CD8-positive, alpha-beta memory T cell (primary cell): ENCODE data around the gene RBM25. TPM values are rescaled to one million over a fixed set of nuclear protein-coding genes. Genes with fewer than 3 reads are reported as not detected.
"Not testable (repeated sequence)": the region's sequence is repeated elsewhere in the genome, so short reads cannot be mapped to it uniquely, and the experiment has no call there.

Source experiments
- CTCF ChIA-PET: fragments of 350-600 bp; sonication (Branson Sonifier 250); formaldehyde crosslinking; loops from one replicate; lab custom pipeline; 2021; ENCODE audit warnings: antibody characterized with exemption; lab: Charles Lee
- POLR2A ChIA-PET: fragments of 350-600 bp; sonication (Branson Sonifier 250); formaldehyde crosslinking; loops from one replicate; lab custom pipeline; 2021; ENCODE audit warnings: antibody characterized with exemption; lab: Charles Lee
- DNase-seq, 5 donors: peaks; one replicate each; pipeline versions ENCODE4 v3.0.0 to v3.0.0-alpha.2; 2020 to 2022; ENCODE audit warnings: mixed read lengths in 1 of 5
- H3K27ac ChIP-seq: one replicate; pipeline ENCODE4 v1.7.0; 2013; ENCODE audit warnings: low read depth, mild to moderate bottlenecking, low read length, moderate library complexity
- H3K27me3 ChIP-seq: 2 replicates; pipeline ENCODE4 v1.7.0; 2013; ENCODE audit warnings: low read length, mild to moderate bottlenecking; ENCODE audit not compliant: insufficient read depth, poor library complexity, severe bottlenecking
- H3K36me3 ChIP-seq: 2 replicates; pipeline ENCODE4 v1.7.0; 2013; ENCODE audit warnings: mild to moderate bottlenecking, low read length, moderate library complexity; ENCODE audit not compliant: insufficient read depth
- H3K4me1 ChIP-seq: 2 replicates; pipeline ENCODE4 v1.7.0; 2013; ENCODE audit warnings: mild to moderate bottlenecking, low read length, moderate library complexity; ENCODE audit not compliant: insufficient read depth
- H3K4me3 ChIP-seq: 2 replicates; pipeline ENCODE4 v1.7.0; 2013; ENCODE audit warnings: mild to moderate bottlenecking, low read length
- H3K9me3 ChIP-seq: 2 replicates; pipeline ENCODE4 v1.7.0; 2013; ENCODE audit warnings: mild to moderate bottlenecking, low read length
- H3K27ac Mint-ChIP-seq, 8 donors: one replicate each; pipeline ENCODE4 v1.8.0; 2020 to 2021; ENCODE audit warnings: mixed read lengths in 8 of 8, mild to moderate bottlenecking in 6 of 8, inconsistent platforms in 3 of 8, moderate library complexity in 3 of 8
- H3K27me3 Mint-ChIP-seq, 2 donors: one replicate each; pipeline ENCODE4 v1.8.0; 2020 to 2021; ENCODE audit warnings: mixed read lengths in 2 of 2, mild to moderate bottlenecking in 1 of 2, moderate library complexity in 1 of 2
- H3K36me3 Mint-ChIP-seq, 3 donors: one replicate each; pipeline ENCODE4 v1.8.0; 2020 to 2021; ENCODE audit warnings: mixed read lengths in 3 of 3, inconsistent platforms in 1 of 3, mild to moderate bottlenecking in 1 of 3
- H3K4me1 Mint-ChIP-seq, 3 donors: one replicate each; pipeline ENCODE4 v1.8.0; 2020 to 2021; ENCODE audit warnings: mixed read lengths in 3 of 3, inconsistent platforms in 1 of 3, mild to moderate bottlenecking in 1 of 3
- H3K4me3 Mint-ChIP-seq, 7 donors: one replicate each; pipeline ENCODE4 v1.8.0; 2020 to 2021; ENCODE audit warnings: mixed read lengths in 7 of 7, mild to moderate bottlenecking in 6 of 7, moderate library complexity in 4 of 7, inconsistent platforms in 2 of 7
- H3K9me3 Mint-ChIP-seq, 5 donors: one replicate each; pipeline ENCODE4 v1.8.0; 2020 to 2022; ENCODE audit warnings: mixed read lengths in 5 of 5, mild to moderate bottlenecking in 3 of 5, moderate library complexity in 2 of 5, inconsistent platforms in 1 of 5
- polyA plus RNA-seq: library from polyadenylated mRNA; unstranded; fragments of 300-500 nt; fragmentation: Illumina TruSeq; gene quantifications from one replicate; pipeline ENCODE4 v1.2.3, GENCODE V29; 2021
- total RNA-seq, 2 experiments: library from RNA; stranded (reverse); gene quantifications; one replicate each; pipeline ENCODE4 v1.2.3, GENCODE V29; 2021

RBM25 gene
- total and polyA plus RNA-seq, 3 experiments from 2014 or later, result 67.0 to 99.2 (median 96.5) TPM

DNA sequence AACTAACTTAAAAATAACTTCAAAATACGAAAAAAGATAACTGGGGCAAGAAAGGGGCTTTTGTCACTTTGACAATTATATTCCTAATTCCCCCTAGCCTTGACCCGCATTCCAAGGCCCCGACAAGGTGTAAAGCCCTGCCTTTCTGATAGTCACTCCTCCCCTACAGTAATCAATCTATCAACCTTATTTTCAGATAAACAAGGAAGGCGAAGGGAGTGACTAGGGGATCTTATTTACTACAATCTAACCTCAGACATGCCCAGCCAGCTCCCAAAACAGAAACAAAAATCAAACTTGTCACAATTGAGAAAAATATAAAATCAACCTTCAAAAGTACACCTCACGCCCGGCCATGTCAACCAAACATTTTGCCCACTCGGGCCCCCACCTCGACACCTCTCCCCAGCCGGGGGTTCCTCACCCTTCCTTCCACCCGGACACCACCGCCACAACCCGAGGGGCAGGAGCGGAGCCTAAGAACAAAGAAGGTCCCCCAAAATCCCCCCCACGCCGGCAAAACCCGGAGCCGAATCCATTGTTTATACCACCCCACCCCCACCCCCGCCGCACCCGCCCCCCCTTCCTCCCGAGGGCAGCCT, 32.0 kb upstream of the RBM25 start:
- peak in 1 of 5 donors; percentile 4 for DNase-seq
- peaks cover 6 to 37% (median 18%) of the 10 kb centered on the region in 3 donors for H3K36me3 Mint-ChIP-seq
- H3K27me3 Mint-ChIP-seq, result no peaks in the 10 kb centered on the region
- POLR2A ChIA-PET, result interaction anchor here (1.2 to 3.0 kb wide), 3 partner anchors 32 to 110 kb away, joined by 4 to 40 read pairs (median 4); partner anchors contain the start of genes DCAF4, PSEN1 and RBM25
- H3K4me1 Mint-ChIP-seq, result peaks cover 48 to 54% (median 52%) of the 10 kb centered on the region in 3 donors
- H3K27me3 ChIP-seq, result no peaks in the 10 kb centered on the region
- H3K27ac ChIP-seq, result no peak overlapping the region
- peak overlapping the region; percentile 94 for H3K4me3 ChIP-seq
- peaks cover 26% of the 10 kb centered on the region for H3K4me1 ChIP-seq
- no peaks in the 10 kb centered on the region for H3K9me3 Mint-ChIP-seq
- no peaks in the 10 kb centered on the region for H3K9me3 ChIP-seq
- CTCF ChIA-PET, result interaction anchor here (1.5 kb wide), 1 partner anchor 32 kb away, joined by 6 read pairs; the partner anchor contains the start of gene RBM25
- H3K27ac Mint-ChIP-seq, result peak overlapping the region in 7 of 8 donors; percentile 29 to 95 (median 88)
- H3K36me3 ChIP-seq, result peaks cover 11% of the 10 kb centered on the region
- peak overlapping the region; percentile 80 to 99 (median 93) for H3K4me3 Mint-ChIP-seq

DNA sequence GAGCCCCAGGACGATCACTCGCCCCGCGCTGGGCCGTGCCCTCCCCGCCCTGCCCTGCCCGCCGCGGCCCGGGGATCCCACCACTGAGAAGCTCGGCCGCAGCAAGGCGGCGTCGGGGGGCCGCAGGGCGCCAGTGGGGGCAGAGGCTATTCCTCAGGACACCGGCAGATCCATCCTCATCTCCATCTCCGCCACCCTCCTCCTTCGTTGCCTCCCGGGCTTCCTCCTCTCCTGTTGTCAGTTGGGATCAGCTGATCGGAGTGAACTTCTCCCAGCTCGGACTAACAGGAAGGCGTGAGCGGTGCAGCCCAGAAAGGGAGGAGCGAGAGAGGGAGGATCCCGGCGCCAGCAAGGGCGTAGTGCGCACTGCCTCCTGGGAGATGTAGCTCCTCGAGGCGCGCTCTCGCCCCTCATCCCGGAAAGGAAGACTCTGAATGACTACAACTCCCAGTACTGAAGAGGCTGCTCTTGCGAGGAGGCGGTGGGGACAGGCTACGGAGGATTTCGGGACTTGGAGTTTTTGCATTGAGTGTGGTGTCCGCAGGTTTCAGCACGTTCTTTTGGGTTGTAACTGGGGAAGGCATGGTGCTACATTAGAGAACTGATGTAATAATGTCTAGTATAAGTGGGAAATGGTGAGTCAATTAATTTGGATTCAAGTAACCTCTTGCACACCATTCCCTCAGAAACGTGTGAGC, 31.3 kb upstream of the RBM25 start, which contains the start of gene ZFYVE1:
TSS of gene ZFYVE1 (minus strand) at position 262 of the 698 bp plus-strand sequence. CDS start 2,598 bp downstream, outside the sequence.
- H3K9me3 ChIP-seq, result no peaks in the 10 kb centered on the region
- H3K4me3 ChIP-seq, result peak within 1 kb of the TSS; percentile 94
- CTCF ChIA-PET, result interaction anchor here (1.5 kb wide), 1 partner anchor 31 kb away, joined by 6 read pairs; the partner anchor contains the start of gene RBM25
- no peaks in the 10 kb centered on the region for H3K27me3 Mint-ChIP-seq
- H3K27ac Mint-ChIP-seq, result peak within 1 kb of the TSS; percentile 29 to 96 (median 92)
- POLR2A ChIA-PET, result interaction anchor here (0.9 to 3.0 kb wide), 4 partner anchors 22 to 109 kb away, joined by 4 to 40 read pairs (median 4); partner anchors contain the start of genes DCAF4, PSEN1 and RBM25
- no peaks in the 10 kb centered on the region for H3K9me3 Mint-ChIP-seq
- peaks cover 23% of the 10 kb centered on the region for H3K4me1 ChIP-seq
- H3K36me3 ChIP-seq, result peaks cover 11% of the 10 kb centered on the region
- H3K27me3 ChIP-seq, result no peaks in the 10 kb centered on the region
- peaks cover 41 to 47% (median 45%) of the 10 kb centered on the region in 3 donors for H3K4me1 Mint-ChIP-seq
- peak within 1 kb of the TSS; percentile 80 to 99 (median 98) for H3K4me3 Mint-ChIP-seq
- peaks cover 6 to 31% (median 12%) of the 10 kb centered on the region in 3 donors for H3K36me3 Mint-ChIP-seq
- peak within 1 kb of the TSS; percentile 48 for H3K27ac ChIP-seq
- DNase-seq, result peak; percentile 84 to 90 (median 86)

DNA sequence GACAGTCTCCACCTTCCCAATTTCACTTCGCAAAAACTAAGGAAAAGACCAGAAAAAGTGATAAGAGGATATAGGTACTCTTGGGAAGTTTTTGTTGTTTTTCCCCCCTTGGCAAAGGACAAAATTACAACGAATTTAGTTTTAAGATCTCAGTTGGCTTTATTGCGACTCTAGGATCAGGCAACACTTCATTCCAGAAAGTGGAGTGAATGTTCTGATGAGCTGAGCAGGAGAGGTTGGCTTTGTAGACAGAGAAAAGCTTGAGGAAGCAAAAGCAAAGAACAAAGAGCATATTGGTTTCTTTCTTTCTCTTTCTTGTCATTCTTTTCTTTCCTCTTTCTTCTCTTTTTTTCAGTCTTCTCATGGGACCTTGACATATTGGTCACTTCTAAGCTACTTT, 30.8 kb upstream of the RBM25 start:
- H3K9me3 Mint-ChIP-seq, result no peaks in the 10 kb centered on the region
- ChIA-PET CTCF (interaction anchor here (1.0 to 1.5 kb wide), 2 partner anchors 17 to 30 kb away, joined by 3 to 6 read pairs; partner anchors contain the start of gene RBM25), POLR2A (interaction anchor here (0.9 to 3.0 kb wide), 4 partner anchors 22 to 108 kb away, joined by 4 to 40 read pairs (median 4); partner anchors contain the start of genes DCAF4, PSEN1 and RBM25)
- no peak for DNase-seq
- Histone ChIP-seq H3K4me3 (peak overlapping the region; percentile 94), H3K4me1 (peaks cover 17% of the 10 kb centered on the region), H3K9me3 (no peaks in the 10 kb centered on the region), H3K27ac (peak overlapping the region; percentile 48), H3K36me3 (peaks cover 11% of the 10 kb centered on the region), H3K27me3 (no peaks in the 10 kb centered on the region)
- H3K36me3 Mint-ChIP-seq, result peaks cover 6 to 25% (median 11%) of the 10 kb centered on the region in 3 donors
- H3K27me3 Mint-ChIP-seq, result no peaks in the 10 kb centered on the region
- H3K4me1 Mint-ChIP-seq, result peaks cover 36 to 42% (median 40%) of the 10 kb centered on the region in 3 donors
- H3K27ac Mint-ChIP-seq, result peak overlapping the region in 6 of 8 donors; percentile 0 to 95 (median 84)
- peak overlapping the region; percentile 80 to 99 (median 98) for H3K4me3 Mint-ChIP-seq

DNA sequence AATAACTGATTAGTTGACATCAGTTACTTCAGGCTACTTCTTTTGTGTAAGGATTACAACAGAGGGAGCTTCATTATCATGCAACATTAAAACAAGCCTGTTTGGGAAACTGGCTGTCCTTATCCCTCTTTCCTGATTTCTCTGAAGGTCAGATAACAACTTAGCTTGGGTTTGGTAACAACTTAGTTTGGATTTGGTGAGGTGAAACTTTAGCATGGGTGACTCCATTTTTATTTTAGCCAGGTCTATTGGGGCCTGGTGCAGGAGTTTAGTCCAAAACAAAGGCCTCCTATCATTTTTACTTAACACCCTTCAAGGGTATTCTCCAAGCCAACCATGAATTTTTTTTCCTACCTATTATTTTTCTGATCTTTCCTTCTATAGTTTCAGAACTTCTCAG, 30.4 kb upstream of the RBM25 start:
- CTCF ChIA-PET, result interaction anchor here (1.0 kb wide), 1 partner anchor 17 kb away, joined by 3 read pairs; no protein-coding TSS in a partner anchor
- Mint-ChIP-seq H3K27me3 (no peaks in the 10 kb centered on the region), H3K27ac (peak overlapping the region in 1 of 8 donors; percentile 0), H3K4me3 (peak overlapping the region in 4 of 7 donors; percentile 11 to 98 (median 86)), H3K9me3 (no peaks in the 10 kb centered on the region), H3K36me3 (peaks cover 6 to 22% (median 9%) of the 10 kb centered on the region in 3 donors), H3K4me1 (peaks cover 33 to 38% (median 36%) of the 10 kb centered on the region in 3 donors)
- Histone ChIP-seq H3K27me3 (no peaks in the 10 kb centered on the region), H3K4me3 (no peak overlapping the region), H3K9me3 (no peaks in the 10 kb centered on the region), H3K36me3 (peaks cover 11% of the 10 kb centered on the region), H3K27ac (no peak overlapping the region), H3K4me1 (peaks cover 15% of the 10 kb centered on the region)
- DNase-seq, result no peak
- POLR2A ChIA-PET, result interaction anchor here (1.8 to 3.0 kb wide), 2 partner anchors 31 to 102 kb away, joined by 4 to 40 read pairs; partner anchors contain the start of genes DCAF4 and RBM25

DNA sequence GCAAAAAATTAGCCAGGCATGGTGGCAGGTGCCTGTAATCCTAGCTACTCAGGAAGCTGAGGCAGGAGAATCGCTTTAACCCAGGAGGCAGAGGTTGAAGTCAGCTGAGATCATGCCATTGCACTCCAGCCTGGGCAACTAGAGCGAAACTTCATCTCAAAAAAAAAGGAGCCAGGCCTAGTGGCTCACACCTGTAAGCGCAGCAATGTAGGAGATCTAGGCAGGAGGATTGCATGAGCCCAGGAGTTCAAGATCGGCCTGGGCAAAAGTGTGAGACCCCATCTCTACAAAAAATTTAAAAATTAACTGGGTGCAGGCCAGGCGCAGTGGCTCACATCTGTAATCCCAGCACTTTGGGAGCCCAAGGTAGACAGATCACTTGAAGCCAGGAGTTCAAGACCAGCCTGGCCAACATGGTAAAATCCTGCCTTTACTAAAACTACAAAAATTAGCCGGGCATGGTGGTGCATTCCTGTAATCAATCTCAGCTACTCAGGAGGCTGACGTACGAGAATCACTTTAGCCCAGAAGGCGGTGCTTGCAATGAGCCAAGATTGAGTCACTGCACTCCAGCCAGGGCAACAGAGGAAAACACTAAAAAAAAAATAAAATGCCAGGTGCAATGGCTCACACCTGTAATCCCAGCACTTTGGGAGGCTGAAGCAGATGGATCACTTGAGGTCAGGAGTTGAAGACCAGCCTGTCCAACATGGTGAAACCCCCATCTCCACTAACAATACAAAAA, 21.5 kb upstream of the RBM25 start:
- H3K4me1 ChIP-seq, H3K27me3 Mint-ChIP-seq, H3K9me3 ChIP-seq, H3K27ac Mint-ChIP-seq, H3K36me3 Mint-ChIP-seq, POLR2A ChIA-PET, H3K4me1 Mint-ChIP-seq, H3K36me3 ChIP-seq, H3K9me3 Mint-ChIP-seq, H3K4me3 Mint-ChIP-seq, H3K27ac ChIP-seq, H3K4me3 ChIP-seq, CTCF ChIA-PET, DNase-seq, H3K27me3 ChIP-seq: not testable (repeated sequence)

DNA sequence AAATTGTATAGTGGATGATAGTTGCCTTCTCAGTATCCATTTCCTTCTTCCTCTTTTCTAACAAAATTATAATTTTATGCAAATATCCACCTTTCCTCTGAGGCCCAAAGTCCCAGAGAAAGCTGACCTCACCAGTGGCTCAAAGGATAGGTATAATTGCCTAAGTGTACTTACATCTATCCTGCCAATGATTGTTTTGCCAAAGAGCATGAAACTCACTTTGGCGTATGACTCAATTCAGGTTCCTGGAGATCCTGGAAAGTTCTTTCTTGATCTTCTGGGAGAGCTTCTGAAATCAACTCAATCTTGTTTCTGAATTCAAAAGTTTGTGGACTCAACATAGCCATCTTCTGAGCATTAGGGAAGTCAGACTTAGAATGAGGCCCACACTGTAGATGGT, 10.5 kb upstream of the RBM25 start:
- Mint-ChIP-seq H3K36me3 (no peaks in the 10 kb centered on the region), H3K27me3 (no peaks in the 10 kb centered on the region), H3K4me1 (no peaks in the 10 kb centered on the region), H3K27ac (peak overlapping the region in 1 of 8 donors; percentile 17), H3K9me3 (no peaks in the 10 kb centered on the region), H3K4me3 (no peak overlapping the region)
- CTCF ChIA-PET, result no interaction called here
- no peak overlapping the region for H3K4me3 ChIP-seq
- DNase-seq, result no peak
- POLR2A ChIA-PET, result no interaction called here
- no peak overlapping the region for H3K27ac ChIP-seq
- H3K9me3 ChIP-seq, result no peaks in the 10 kb centered on the region
- no peaks in the 10 kb centered on the region for H3K4me1 ChIP-seq
- no peaks in the 10 kb centered on the region for H3K27me3 ChIP-seq
- H3K36me3 ChIP-seq, result no peaks in the 10 kb centered on the region

DNA sequence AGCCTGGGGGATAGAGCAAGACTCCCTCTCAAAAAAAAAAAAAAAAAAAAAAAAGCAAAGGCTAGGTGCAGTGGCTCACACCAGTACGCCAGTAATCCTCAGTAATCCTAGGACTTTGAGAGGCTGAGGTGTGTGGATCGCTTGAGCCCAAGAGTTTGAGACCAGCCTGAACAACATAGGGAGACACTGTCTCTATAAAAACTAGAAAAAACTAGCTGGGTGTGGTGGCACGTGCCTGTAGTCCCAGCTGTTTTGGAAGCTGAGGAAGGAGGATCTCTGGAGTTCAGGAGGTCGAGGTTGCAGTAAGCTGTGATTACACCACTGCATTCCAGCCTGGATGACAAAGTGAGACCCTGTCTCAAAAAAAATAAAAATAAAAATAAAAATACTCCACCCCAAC, 8.9 kb upstream of the RBM25 start:
- Mint-ChIP-seq H3K4me3 (no peak overlapping the region), H3K27me3 (no peaks in the 10 kb centered on the region), H3K9me3 (no peaks in the 10 kb centered on the region), H3K4me1 (no peaks in the 10 kb centered on the region), H3K27ac (no peak overlapping the region), H3K36me3 (no peaks in the 10 kb centered on the region)
- H3K4me1 ChIP-seq, result no peaks in the 10 kb centered on the region
- CTCF ChIA-PET, result no interaction called here
- no peak overlapping the region for H3K4me3 ChIP-seq
- H3K36me3 ChIP-seq, result no peaks in the 10 kb centered on the region
- H3K27ac ChIP-seq, result no peak overlapping the region
- H3K9me3 ChIP-seq, result no peaks in the 10 kb centered on the region
- no peak for DNase-seq
- POLR2A ChIA-PET, result interaction anchor here (0.6 to 0.9 kb wide), 3 partner anchors 9 to 563 kb away, joined by 3 to 5 read pairs (median 4); partner anchors contain the start of gene RBM25
- H3K27me3 ChIP-seq, result no peaks in the 10 kb centered on the region
